MCF 10A (cell line): Measurements from ENCODE around the gene KLHL30. TPM values are rescaled to one million over a fixed set of nuclear protein-coding genes. Genes with fewer than 3 reads are reported as not detected.

Source experiments
- BruUV-seq: library from RNA; stranded (reverse); fragments of 400-500 nt; replicated peaks from 2 replicates; lab custom pipeline; 2021; lab: Mats Ljungman, UMichigan
- CTCF ChIA-PET: fragments of 300-600 bp; sonication (Branson Sonifier 250); formaldehyde crosslinking; extraction: SDS; loops from one replicate; lab custom pipeline; 2021; ENCODE audit warnings: antibody characterized with exemption, inconsistent platforms; lab: Yijun Ruan, JAX
- POLR2A ChIA-PET: fragments of 300-600, 350-650 bp; sonication (Branson Sonifier 250); formaldehyde crosslinking; extraction: SDS; loops from one replicate; lab custom pipeline; 2020; ENCODE audit warnings: antibody characterized with exemption, inconsistent platforms; lab: Yijun Ruan, JAX
- DNase-seq: peaks from one replicate; pipeline ENCODE4 v3.0.0-alpha.2; 2018; ENCODE audit not compliant: unreplicated experiment
- H3K27ac Mint-ChIP-seq: one replicate; pipeline ENCODE4 v1.8.0; 2022; ENCODE audit warnings: mild to moderate bottlenecking, low read depth, mixed read lengths; ENCODE audit not compliant: unreplicated experiment
- H3K27me3 Mint-ChIP-seq: one replicate; pipeline ENCODE4 v1.8.0; 2022; ENCODE audit warnings: mixed read lengths; ENCODE audit not compliant: insufficient read depth, unreplicated experiment
- H3K36me3 Mint-ChIP-seq: one replicate; pipeline ENCODE4 v1.8.0; 2022; ENCODE audit warnings: mild to moderate bottlenecking, moderate library complexity, mixed read lengths; ENCODE audit not compliant: insufficient read depth, unreplicated experiment
- H3K4me1 Mint-ChIP-seq: one replicate; pipeline ENCODE4 v1.8.0; 2022; ENCODE audit warnings: mixed read lengths; ENCODE audit not compliant: insufficient read depth, unreplicated experiment
- H3K4me3 Mint-ChIP-seq: one replicate; pipeline ENCODE4 v1.8.0; 2022; ENCODE audit warnings: mild to moderate bottlenecking, moderate library complexity, mixed read lengths; ENCODE audit not compliant: unreplicated experiment
- H3K9me3 Mint-ChIP-seq: one replicate; pipeline ENCODE4 v1.8.0; 2022; ENCODE audit warnings: mixed read lengths; ENCODE audit not compliant: unreplicated experiment
- CTCF ChIP-seq: fragments of 200-600 bp; IDR thresholded peaks from one replicate; pipeline ENCODE4 v1.8.0; 2022; ENCODE audit warnings: antibody characterized with exemption, mild to moderate bottlenecking; ENCODE audit not compliant: unreplicated experiment
- intact Hi-C: fragments of 100-400 bp; cut with micrococcal nuclease; formaldehyde crosslinking; loops from 2 replicates; pipeline ENCODE4 v1.14.1; 2022
- total RNA-seq: library from RNA; stranded (reverse); gene quantifications from 2 replicates; pipeline ENCODE4 v1.2.3, GENCODE V29; 2022

The KLHL30 gene
- total RNA-seq, 1 experiment from 2014 or later, result 0.35 TPM

DNA sequence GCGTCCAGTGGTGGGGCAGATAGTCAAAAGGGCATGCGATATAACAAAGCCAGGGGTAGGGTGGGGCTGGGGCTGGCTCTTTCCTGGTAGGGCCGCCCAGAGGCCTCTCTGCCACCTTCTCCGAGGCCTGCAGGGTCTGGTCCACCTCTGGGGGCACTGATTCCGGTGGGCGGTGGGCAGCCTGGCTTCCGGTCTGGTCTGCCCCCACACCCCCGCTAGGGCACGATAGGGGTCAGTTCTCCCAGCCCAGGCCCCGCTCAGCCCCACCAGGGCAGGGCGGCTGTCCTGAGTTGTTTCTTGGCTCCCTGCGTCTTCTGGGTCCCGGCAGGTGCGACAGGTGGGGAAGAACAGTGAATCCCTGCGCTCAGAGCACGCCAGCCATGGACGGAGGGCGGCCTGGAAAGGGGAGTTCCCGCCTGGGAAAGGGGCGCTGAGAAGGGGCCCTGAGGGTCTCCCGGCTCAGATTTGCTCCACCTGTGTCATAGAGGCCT lies 19.6 kb downstream of the KLHL30 start:
- POLR2A ChIA-PET, result no interaction called here
- BruUV-seq, result no TSS peak
- TF ChIP-seq CTCF, result no peak
- Mint-ChIP-seq H3K27me3 (no peaks in the 10 kb centered on the region), H3K27ac (no peak overlapping the region), H3K4me1 (peaks cover 5% of the 10 kb centered on the region), H3K9me3 (no peaks in the 10 kb centered on the region), H3K36me3 (no peaks in the 10 kb centered on the region), H3K4me3 (peak overlapping the region; percentile 6)
- no peak for DNase-seq
- intact Hi-C loops, result loop anchor here (2.0 kb wide), 1 partner anchor 299 kb away; the partner anchor contains the start of gene RAMP1
- CTCF ChIA-PET, result no interaction called here

DNA sequence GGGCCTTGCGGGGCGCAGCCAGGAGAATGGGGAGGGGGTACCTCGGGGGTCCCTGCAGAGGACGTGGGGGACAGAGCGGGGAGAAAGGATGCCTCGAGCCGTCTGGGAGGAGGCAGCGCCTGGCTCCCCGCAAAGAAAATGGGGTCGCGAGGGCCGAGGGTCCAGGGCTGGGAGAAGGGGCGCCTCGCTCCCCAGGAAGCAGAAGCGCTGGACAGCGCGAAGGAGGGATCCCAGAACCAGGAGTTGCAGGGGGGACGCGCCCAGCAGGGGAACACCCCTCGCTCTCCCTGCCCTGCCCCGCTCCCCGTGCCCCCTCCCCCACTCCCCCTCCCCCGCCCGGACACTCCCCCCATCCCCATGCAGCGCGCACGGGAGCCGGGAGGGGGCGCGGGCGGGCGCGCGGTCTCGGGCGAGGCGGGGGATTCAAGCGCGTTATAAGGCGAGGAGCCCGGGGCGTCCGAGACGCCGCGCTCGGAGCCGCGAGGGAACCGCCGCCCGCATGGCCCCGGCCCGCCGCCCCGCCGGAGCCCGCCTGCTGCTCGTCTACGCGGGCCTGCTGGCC lies 20.1 kb downstream of the KLHL30 start, which contains the start of gene ERFE:
TSS of gene ERFE (plus strand) at position 462 of the 562 bp plus-strand sequence. CDS start at position 500, 38 bp downstream.
- Mint-ChIP-seq H3K27ac (no peak within 1 kb of the TSS), H3K36me3 (no peaks in the 10 kb centered on the region), H3K4me3 (peak within 1 kb of the TSS; percentile 62), H3K27me3 (no peaks in the 10 kb centered on the region), H3K9me3 (no peaks in the 10 kb centered on the region), H3K4me1 (peaks cover 5% of the 10 kb centered on the region)
- ChIA-PET POLR2A (no interaction called here), CTCF (no interaction called here)
- no TSS peak for BruUV-seq
- peak; percentile 58 for DNase-seq
- peak; percentile 67 for TF ChIP-seq CTCF
- intact Hi-C loops, result loop anchor here (2.0 kb wide), 1 partner anchor 300 kb away; the partner anchor contains the start of gene RAMP1

- BruUV-seq, result no TSS peak
- intact Hi-C loops, result loop anchor here (2.0 kb wide), 1 partner anchor 300 kb away; the partner anchor contains the start of gene RAMP1
- Mint-ChIP-seq H3K4me1 (peaks cover 5% of the 10 kb centered on the region), H3K36me3 (no peaks in the 10 kb centered on the region), H3K27ac (no peak overlapping the region), H3K4me3 (peak overlapping the region; percentile 62), H3K9me3 (no peaks in the 10 kb centered on the region), H3K27me3 (no peaks in the 10 kb centered on the region)
- ChIA-PET CTCF (no interaction called here), POLR2A (no interaction called here)
- no peak for TF ChIP-seq CTCF
- no peak for DNase-seq
Observed at GRCh38 chr2:238159071-238159539, 20.6 kb downstream of the KLHL30 start.

DNA sequence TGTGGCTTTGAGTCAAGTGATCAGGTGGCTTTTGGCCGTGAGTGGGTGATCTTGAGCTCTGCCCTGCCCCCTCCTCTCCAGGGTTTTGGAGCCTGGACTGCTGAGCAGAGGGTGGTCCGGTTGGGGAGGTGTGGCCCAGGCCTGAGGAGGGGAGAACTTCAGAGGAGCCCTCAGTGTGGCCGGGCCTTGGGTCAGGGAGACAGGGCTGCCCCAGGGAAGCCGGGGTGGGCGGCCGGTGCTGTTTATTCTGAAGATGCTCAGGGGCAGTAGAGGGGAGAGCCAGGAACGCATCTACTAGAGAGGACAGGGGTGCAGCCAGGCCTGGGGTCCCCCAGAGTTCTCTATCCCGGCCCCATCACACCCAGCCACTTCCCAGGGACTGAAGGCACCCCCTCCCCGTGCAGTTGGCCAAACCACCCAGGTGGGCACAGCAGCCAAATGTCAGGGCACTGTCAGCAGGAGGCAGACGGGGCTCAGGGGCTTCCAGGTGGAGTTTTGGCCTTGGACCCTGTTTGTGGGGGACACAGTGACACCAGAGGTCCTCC lies 21.3 kb downstream of the KLHL30 start:
- intact Hi-C loops, result loop anchor here (1.0 to 2.0 kb wide), 2 partner anchors 104 to 301 kb away; partner anchors contain the start of gene RAMP1
- no peaks in the 10 kb centered on the region for H3K36me3 Mint-ChIP-seq
- TSS peak; percentile 78 for BruUV-seq
- no peak for DNase-seq
- peak overlapping the region; percentile 62 for H3K4me3 Mint-ChIP-seq
- no peaks in the 10 kb centered on the region for H3K9me3 Mint-ChIP-seq
- H3K27ac Mint-ChIP-seq, result no peak overlapping the region
- ChIA-PET POLR2A (interaction anchor here (1.0 kb wide), 1 partner anchor 161 kb away, joined by 3 read pairs; no protein-coding TSS in a partner anchor), CTCF (no interaction called here)
- TF ChIP-seq CTCF, result no peak
- H3K4me1 Mint-ChIP-seq, result peaks cover 5% of the 10 kb centered on the region
- no peaks in the 10 kb centered on the region for H3K27me3 Mint-ChIP-seq
